Chondrocyte (in vitro differentiated cells): ENCODE data around the gene CALM1. TPM values are rescaled to one million over a fixed set of nuclear protein-coding genes. Genes with fewer than 3 reads are reported as not detected.

Experiments used
- DNase-seq: peaks from one replicate; pipeline ENCODE4 v3.0.0; 2021; ENCODE audit warnings: mixed read lengths, low spot score
- H3K27ac Mint-ChIP-seq: one replicate; pipeline ENCODE4 v1.8.0; 2021; ENCODE audit warnings: mild to moderate bottlenecking, moderate library complexity, mixed read lengths; ENCODE audit not compliant: unreplicated experiment
- H3K27me3 Mint-ChIP-seq: 2 replicates; pipeline ENCODE4 v1.8.0; 2021; ENCODE audit warnings: low read depth, mixed read lengths
- H3K36me3 Mint-ChIP-seq: 2 replicates; pipeline ENCODE4 v1.8.0; 2021; ENCODE audit warnings: low read depth, mixed read lengths
- H3K4me1 Mint-ChIP-seq: 2 replicates; pipeline ENCODE4 v1.8.0; 2021; ENCODE audit warnings: low read depth, mild to moderate bottlenecking, mixed read lengths
- H3K4me3 Mint-ChIP-seq: one replicate; pipeline ENCODE4 v1.8.0; 2021; ENCODE audit warnings: mild to moderate bottlenecking, moderate library complexity, mixed read lengths; ENCODE audit not compliant: unreplicated experiment
- H3K9me3 Mint-ChIP-seq: 2 replicates; pipeline ENCODE4 v1.8.0; 2021; ENCODE audit warnings: low read depth, mixed read lengths
- total RNA-seq: library from RNA; stranded (reverse); gene quantifications from 3 replicates; pipeline ENCODE4 v1.2.1, GENCODE V29; 2021
- TF ChIP-seq, protein P1 (sequence below): fragments of 200-600 bp; sonication (generic); IDR thresholded peaks from 2 replicates; pipeline ENCODE4 v1.5.0; 2021; ENCODE audit warnings: antibody characterized with exemption, mild to moderate bottlenecking, moderate library complexity

CALM1 gene
- total RNA-seq, 1 donor from 2014 or later, result 273 TPM

DNA sequence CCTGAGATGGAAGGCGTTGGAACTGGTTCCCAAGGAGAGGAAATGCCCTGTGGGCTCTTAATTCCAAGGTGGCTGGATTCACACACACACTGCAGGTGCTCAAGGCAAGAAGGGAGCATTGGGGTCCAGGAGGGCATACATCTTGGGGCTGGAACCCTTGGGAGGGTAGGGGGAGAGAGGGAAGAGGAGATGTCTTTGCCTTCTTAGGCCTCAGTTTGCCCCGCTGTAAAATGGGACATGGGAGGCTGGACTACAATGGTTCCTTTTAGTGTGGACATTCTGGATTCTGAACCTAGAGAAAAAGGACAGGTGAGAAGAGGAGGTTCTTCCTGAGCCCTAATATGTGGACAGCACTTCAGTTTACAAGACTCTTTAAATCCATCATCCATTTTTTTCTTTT is 43.8 kb downstream of the CALM1 start:
- TF ChIP-seq, protein P1, sequence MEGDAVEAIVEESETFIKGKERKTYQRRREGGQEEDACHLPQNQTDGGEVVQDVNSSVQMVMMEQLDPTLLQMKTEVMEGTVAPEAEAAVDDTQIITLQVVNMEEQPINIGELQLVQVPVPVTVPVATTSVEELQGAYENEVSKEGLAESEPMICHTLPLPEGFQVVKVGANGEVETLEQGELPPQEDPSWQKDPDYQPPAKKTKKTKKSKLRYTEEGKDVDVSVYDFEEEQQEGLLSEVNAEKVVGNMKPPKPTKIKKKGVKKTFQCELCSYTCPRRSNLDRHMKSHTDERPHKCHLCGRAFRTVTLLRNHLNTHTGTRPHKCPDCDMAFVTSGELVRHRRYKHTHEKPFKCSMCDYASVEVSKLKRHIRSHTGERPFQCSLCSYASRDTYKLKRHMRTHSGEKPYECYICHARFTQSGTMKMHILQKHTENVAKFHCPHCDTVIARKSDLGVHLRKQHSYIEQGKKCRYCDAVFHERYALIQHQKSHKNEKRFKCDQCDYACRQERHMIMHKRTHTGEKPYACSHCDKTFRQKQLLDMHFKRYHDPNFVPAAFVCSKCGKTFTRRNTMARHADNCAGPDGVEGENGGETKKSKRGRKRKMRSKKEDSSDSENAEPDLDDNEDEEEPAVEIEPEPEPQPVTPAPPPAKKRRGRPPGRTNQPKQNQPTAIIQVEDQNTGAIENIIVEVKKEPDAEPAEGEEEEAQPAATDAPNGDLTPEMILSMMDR, result no peak
- Mint-ChIP-seq H3K4me1 (peaks cover 3% of the 10 kb centered on the region), H3K27ac (no peak overlapping the region), H3K4me3 (no peak overlapping the region), H3K9me3 (no peaks in the 10 kb centered on the region), H3K27me3 (peaks cover 2% of the 10 kb centered on the region), H3K36me3 (no peaks in the 10 kb centered on the region)
- DNase-seq, result no peak

DNA sequence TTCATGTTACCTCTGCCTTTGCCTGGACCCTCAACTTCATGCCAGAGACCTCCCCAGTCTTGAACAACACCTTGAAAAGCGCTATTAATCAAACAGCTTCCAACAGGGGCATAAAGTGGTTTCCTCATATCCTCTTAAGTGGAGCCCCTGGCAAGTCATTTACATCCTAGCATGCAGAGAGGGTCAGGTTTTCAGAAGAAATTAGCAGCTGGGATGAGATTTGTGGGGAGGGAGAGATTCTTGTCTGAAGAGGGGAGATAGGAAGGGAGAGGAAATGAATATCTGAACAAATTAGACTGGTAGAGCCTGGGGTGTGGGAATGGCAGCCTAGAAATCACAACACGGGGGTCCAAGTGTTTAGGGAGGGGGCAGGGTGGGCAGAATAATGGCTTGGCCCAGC is 45.6 kb downstream of the CALM1 start:
- Mint-ChIP-seq H3K36me3 (peaks cover under 1% of the 10 kb centered on the region), H3K4me3 (no peak overlapping the region), H3K27me3 (peaks cover 7% of the 10 kb centered on the region), H3K27ac (no peak overlapping the region), H3K4me1 (peaks cover 3% of the 10 kb centered on the region), H3K9me3 (peaks cover 7% of the 10 kb centered on the region)
- no peak for DNase-seq
- TF ChIP-seq, protein P1, result no peak

DNA sequence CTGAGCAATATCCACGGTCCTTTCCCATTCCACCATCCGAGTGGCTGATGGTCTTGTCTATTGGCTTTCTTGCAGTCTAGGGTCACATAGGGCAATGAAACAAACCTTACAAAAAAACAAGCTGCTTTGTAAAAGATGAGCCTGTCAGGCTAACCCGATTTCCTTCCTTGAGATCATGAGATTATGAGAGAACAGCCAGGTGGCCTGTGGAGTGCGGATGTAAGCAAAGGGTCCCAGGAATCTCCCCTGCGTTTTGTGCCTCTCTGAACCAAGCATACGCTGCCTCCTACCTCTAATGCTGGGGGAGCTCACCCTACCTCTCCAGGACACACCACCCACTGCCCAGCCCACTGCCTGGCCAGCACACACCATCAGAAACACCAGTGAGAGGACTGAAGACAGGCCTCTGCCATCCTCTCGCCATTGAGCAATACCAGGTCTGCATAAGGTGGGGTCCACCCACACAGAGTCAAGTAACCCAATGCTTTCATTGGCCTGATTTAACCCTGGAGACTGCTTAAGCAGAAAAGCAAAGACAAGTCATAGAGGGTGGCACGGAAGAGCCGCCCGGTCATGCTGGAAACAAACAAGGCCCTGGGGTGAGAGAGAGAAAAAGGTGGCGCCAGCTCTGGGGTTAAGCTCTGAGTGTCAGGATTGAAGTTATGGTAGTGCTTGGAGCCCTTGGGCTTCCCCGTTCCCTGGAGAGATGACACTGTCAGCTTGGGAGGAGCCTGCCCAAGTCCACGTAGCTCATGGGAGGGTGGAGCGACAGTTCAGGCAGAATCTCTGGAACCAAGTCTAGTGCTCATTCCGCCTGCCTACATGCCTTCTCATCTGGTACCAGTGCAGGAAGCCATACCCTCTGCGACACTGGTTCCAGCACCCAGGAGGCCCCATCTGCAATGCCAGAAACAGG is 46.6 kb downstream of the CALM1 start:
- Mint-ChIP-seq H3K4me3 (no peak overlapping the region), H3K4me1 (peaks cover 3% of the 10 kb centered on the region), H3K36me3 (peaks cover 2% of the 10 kb centered on the region), H3K27ac (no peak overlapping the region), H3K27me3 (peaks cover 7% of the 10 kb centered on the region), H3K9me3 (peaks cover 17% of the 10 kb centered on the region)
- TF ChIP-seq, protein P1, result no peak
- DNase-seq, result no peak

DNA sequence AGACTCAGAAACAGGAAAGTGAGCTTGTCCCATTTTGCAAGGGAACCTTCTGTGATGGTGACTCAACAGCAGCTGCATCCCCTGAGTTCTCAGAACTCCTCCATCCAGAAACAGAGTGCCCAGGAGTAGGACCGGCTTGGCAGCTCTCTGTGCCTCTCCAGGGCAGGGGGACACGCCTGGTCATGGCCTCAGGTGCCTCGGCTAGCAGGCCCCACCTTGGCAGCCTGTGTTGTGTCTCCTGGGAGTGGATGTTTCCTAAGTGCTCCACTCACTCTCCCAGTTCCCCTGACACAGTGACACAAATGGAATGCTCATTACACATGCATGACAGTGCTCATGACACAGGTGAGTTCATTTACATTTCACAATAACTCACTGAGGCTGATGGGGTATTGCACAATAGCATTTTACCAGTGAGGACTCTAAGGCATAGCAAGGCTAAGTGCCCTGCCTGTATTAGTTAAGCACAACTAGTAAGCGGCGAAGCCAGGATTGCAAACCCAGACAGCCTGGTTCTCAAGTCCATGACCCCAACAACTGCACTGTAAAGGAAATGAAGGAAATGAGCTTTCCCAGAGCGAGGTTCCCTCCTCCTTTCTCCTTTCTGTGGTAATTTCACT is 47.4 kb downstream of the CALM1 start:
- peaks cover 17% of the 10 kb centered on the region for H3K9me3 Mint-ChIP-seq
- no peak overlapping the region for H3K4me3 Mint-ChIP-seq
- peaks cover 3% of the 10 kb centered on the region for H3K4me1 Mint-ChIP-seq
- TF ChIP-seq, protein P1, result no peak
- peaks cover 2% of the 10 kb centered on the region for H3K36me3 Mint-ChIP-seq
- H3K27ac Mint-ChIP-seq, result no peak overlapping the region
- peaks cover 7% of the 10 kb centered on the region for H3K27me3 Mint-ChIP-seq
- no peak for DNase-seq

DNA sequence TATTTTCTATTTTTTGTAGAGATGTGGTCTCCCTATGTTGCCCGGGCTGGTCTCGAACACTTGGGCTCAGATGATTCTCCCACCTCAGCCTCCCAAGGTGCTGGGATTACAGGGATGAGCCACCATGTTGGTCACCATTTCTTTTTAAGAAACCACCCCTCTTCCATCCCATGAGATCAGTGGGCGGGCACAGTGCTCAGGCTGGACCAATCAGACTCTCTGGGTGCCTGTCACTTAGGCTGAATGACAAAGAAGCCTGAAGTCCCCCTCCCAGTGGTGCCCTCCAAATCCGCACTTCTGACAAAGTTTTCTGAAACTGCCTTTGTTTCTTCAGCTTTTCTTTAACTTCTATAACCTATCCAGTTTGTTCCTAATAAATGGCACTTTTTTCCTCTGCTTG is 48.2 kb downstream of the CALM1 start:
- Mint-ChIP-seq H3K4me1 (peaks cover 3% of the 10 kb centered on the region), H3K4me3 (no peak overlapping the region), H3K36me3 (peaks cover 2% of the 10 kb centered on the region), H3K27ac (no peak overlapping the region), H3K27me3 (peaks cover 9% of the 10 kb centered on the region), H3K9me3 (peaks cover 17% of the 10 kb centered on the region)
- TF ChIP-seq, protein P1, result no peak
- no peak for DNase-seq
